H54 (cell line): Measurements from ENCODE around the gene ANKRD50.

Experiments used
- DNase-seq: peaks from one replicate; pipeline ENCODE4 v3.0.0; 2011; ENCODE audit warnings: low spot score, mixed read lengths; ENCODE audit not compliant: insufficient read length
- FAIRE-seq: peaks from 3 replicates; lab custom pipeline; 2011; peaks lifted over from hg19 to GRCh38; lab: Jason Lieb, UNC
- POLR2A ChIP-seq: IDR thresholded peaks from 2 replicates; pipeline ENCODE4 v1.6.1; 2011; ENCODE audit warnings: low read depth, mild to moderate bottlenecking, low read length

The ANKRD50 gene

GRCh38 chr4:124694946-124695598 is 17.5 kb downstream of the ANKRD50 start:
- DNase-seq, result no peak
- no peak for FAIRE-seq
- no peak for TF ChIP-seq POLR2A

- DNase-seq (no peak), FAIRE-seq (no peak)
- TF ChIP-seq POLR2A, result no peak
These were observed 18.2 kb downstream of the ANKRD50 start for GRCh38 chr4:124694306-124694705.

GRCh38 chr4:124691801-124692200 is 20.7 kb downstream of the ANKRD50 start:
- DNase-seq (no peak), FAIRE-seq (no peak)
- no peak for TF ChIP-seq POLR2A

- FAIRE-seq, result no peak
- TF ChIP-seq POLR2A, result no peak
- DNase-seq, result no peak
These were observed 26.3 kb downstream of the ANKRD50 start for GRCh38 chr4:124686279-124686678.

- no peak for TF ChIP-seq POLR2A
- DNase-seq (no peak), FAIRE-seq (no peak)
These were observed 26.7 kb downstream of the ANKRD50 start for GRCh38 chr4:124685851-124686250.

DNA sequence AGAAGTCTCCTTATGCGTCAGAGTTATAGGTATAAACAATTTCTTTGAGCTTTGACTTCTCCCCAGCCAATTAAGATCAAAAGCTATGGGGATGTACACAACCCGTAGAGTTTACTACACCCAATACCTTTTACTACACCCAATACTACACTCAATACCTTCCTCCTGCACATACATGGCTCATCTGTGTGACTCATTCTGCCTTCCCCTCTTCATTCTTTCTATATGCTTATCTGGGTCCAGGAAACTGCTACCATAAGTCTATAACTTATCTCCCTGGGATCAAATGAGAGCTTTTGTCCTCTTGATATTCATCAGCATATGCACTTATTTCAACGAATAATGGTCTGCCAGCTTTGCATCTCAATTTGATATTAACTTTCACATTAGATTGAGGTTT is 28.2 kb downstream of the ANKRD50 start:
- no peak for TF ChIP-seq POLR2A
- FAIRE-seq (peak; percentile 41), DNase-seq (no peak)

- FAIRE-seq (no peak), DNase-seq (no peak)
- TF ChIP-seq POLR2A, result no peak
These were observed 30.1 kb downstream of the ANKRD50 start for GRCh38 chr4:124682384-124682783.

DNA sequence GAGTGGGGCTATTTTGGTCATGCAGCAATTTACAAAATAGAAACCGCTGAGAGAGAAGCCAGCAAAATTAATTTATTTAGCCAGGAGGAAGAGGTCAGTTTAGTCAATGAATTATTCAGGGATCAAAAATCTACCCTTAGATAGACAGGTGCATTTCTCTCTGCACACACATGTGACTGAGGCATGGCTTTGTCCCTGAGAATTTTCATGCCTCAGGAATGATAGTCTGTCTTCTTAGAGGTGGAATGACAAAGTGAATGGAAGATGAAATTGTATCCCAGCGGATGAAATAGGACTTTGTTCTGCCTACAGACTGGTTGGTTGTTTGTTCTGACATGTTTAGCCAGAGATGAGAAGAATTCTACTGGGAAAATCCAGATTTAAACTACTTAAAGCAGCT is 46.0 kb downstream of the ANKRD50 start:
- FAIRE-seq (no peak), DNase-seq (no peak)
- TF ChIP-seq POLR2A, result no peak

- DNase-seq (no peak), FAIRE-seq (no peak)
- TF ChIP-seq POLR2A, result no peak
These were observed 53.7 kb downstream of the ANKRD50 start for GRCh38 chr4:124658795-124659194.

DNA sequence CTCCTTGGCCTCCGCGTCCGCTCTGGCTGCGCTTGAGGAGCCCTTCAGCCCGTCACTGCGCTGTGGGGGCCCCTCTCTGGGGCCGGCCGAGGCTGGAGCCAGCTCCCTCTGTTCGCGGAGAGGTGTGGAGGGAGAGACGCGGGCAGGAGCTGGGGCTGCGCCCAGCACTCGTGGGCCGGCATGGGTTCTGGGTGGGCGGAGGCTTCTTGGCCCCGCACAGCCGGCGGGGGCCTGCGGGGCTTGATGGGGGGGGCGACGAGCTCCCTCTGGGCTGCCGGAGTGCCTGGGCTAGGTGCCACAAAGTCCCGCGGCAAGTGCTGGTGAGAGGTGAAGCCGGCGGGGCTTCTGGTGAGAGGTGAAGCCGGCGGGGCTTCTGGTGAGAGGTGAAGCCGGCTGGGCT is 61.9 kb downstream of the ANKRD50 start:
- DNase-seq (no peak), FAIRE-seq (no peak)
- no peak for TF ChIP-seq POLR2A

GRCh38 chr4:124647599-124647998 is 64.9 kb downstream of the ANKRD50 start:
- FAIRE-seq, result no peak

GRCh38 chr4:124644621-124645020 is 67.9 kb downstream of the ANKRD50 start:
- no peak for DNase-seq
- TF ChIP-seq POLR2A, result no peak
- no peak for FAIRE-seq

More at GRCh38 chr4:124647599-124647998, 64.9 kb downstream of the ANKRD50 start:
- no peak for DNase-seq
- no peak for TF ChIP-seq POLR2A

DNA sequence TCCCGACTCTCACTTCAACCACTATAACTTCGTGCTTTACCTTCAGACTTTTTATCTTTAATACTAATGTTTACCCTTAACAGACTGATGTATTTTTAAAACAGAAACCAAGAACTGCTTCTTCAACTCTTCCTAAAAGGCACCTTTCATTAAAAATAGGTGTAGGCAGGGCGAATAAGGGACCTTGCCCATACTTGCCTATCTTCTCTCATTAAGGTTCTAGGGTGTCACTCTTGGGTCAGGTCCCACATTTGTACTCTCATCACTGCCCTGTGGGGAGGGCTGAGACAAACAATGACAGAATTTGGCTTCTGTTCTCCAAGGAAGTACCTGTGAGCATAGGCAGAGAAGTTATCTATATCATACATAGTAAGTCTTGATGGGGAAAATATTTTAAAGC is 69.7 kb downstream of the ANKRD50 start:
- no peak for TF ChIP-seq POLR2A
- FAIRE-seq (no peak), DNase-seq (no peak)

GRCh38 chr4:124641715-124642381 is 70.7 kb downstream of the ANKRD50 start:
- peak; percentile 82 for FAIRE-seq
- peak; percentile 11 for DNase-seq

DNA sequence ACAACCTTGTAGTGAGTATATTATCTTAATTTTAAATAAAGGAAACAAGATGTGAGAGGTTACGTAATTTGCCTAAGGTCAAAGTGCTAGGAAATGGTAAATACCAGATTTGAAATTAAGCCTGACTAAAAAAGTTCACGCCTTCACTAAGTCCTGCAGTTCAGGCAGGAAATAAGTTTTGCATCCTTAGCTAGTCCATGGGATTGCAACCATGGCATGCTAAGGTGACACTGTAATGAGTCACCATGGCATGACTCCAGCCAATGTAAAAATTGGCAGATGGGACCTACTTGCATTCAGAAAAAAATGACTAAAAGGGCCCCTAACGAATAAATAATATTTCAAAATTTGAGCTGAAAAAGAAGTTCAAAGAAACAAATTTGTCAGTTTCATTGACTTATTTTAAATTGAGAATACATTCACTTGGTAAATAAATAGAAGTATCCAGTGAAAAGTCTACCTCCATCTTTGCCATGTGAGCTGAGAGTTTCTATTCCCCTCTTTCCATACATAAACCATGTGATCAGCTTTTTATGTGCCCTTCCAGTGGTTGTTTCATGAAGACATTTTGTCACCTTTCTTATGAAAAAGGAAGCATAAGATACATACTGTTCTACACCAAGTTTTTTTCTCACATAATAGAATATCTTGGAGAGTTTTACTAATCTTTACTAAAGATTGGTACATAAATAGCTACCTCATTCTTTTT is 72.4 kb downstream of the ANKRD50 start:
- TF ChIP-seq POLR2A, result no peak
- peak; percentile 4 for DNase-seq
- FAIRE-seq, result peak; percentile 95

More at GRCh38 chr4:124641715-124642381, 70.7 kb downstream of the ANKRD50 start:
- TF ChIP-seq POLR2A, result no peak
